Astrocyte (in vitro differentiated cells and primary cell): ENCODE results near the gene OR2T3. TPM values are rescaled to one million over a fixed set of nuclear protein-coding genes. Genes with fewer than 3 reads are reported as not detected.
"Not testable (repeated sequence)": the region's sequence is repeated elsewhere in the genome, so short reads cannot be mapped to it uniquely, and the experiment has no call there.

Source experiments
- DNase-seq: peaks from one replicate; pipeline ENCODE4 v3.0.0-alpha.2; 2010; ENCODE audit warnings: low read depth
- FAIRE-seq: peaks from 2 replicates; lab custom pipeline; 2011; peaks lifted over from hg19 to GRCh38; lab: Jason Lieb, UNC
- H2AFZ ChIP-seq: 2 replicates; pipeline ENCODE4 v1.6.0; 2012; ENCODE audit warnings: low read depth, low read length, inconsistent platforms
- H3K27ac ChIP-seq: 2 replicates; pipeline ENCODE4 v1.5.1; 2011; ENCODE audit warnings: low read depth, low read length, inconsistent platforms
- H3K27me3 ChIP-seq: 2 replicates; pipeline ENCODE4 v1.6.0; 2011; ENCODE audit warnings: low read length, inconsistent platforms; ENCODE audit not compliant: insufficient read depth
- H3K36me3 ChIP-seq: 2 replicates; pipeline ENCODE4 v1.5.1; 2011; ENCODE audit warnings: low read length, inconsistent platforms; ENCODE audit not compliant: insufficient read depth
- H3K4me1 ChIP-seq: 2 replicates; pipeline ENCODE4 v1.5.1; 2011; ENCODE audit warnings: low read length, inconsistent platforms; ENCODE audit not compliant: insufficient read depth
- H3K4me2 ChIP-seq: 2 replicates; pipeline ENCODE4 v1.6.0; 2012; ENCODE audit warnings: low read length, inconsistent platforms
- H3K4me3 ChIP-seq: 2 replicates; pipeline ENCODE4 v1.5.1; 2011; ENCODE audit warnings: low read depth, mild to moderate bottlenecking, low read length, inconsistent platforms; ENCODE audit not compliant: insufficient read depth
- H3K79me2 ChIP-seq: 2 replicates; pipeline ENCODE4 v1.6.0; 2012; ENCODE audit warnings: mild to moderate bottlenecking, low read length, inconsistent platforms; ENCODE audit not compliant: insufficient read depth
- H3K9ac ChIP-seq: 2 replicates; pipeline ENCODE4 v1.6.0; 2012; ENCODE audit warnings: mild to moderate bottlenecking, low read length, inconsistent platforms
- H3K9me3 ChIP-seq: 2 replicates; pipeline ENCODE4 v1.5.1; 2012; ENCODE audit warnings: low read depth, mild to moderate bottlenecking, low read length, inconsistent platforms; ENCODE audit not compliant: insufficient read depth
- H4K20me1 ChIP-seq: 2 replicates; pipeline ENCODE4 v1.6.0; 2012; ENCODE audit warnings: low read length, inconsistent platforms; ENCODE audit not compliant: insufficient read depth
- H3K27ac Mint-ChIP-seq: one replicate; pipeline ENCODE4 v1.8.0; 2021; ENCODE audit warnings: mild to moderate bottlenecking, mixed read lengths; ENCODE audit not compliant: unreplicated experiment
- H3K27me3 Mint-ChIP-seq: one replicate; pipeline ENCODE4 v1.8.0; 2021; ENCODE audit warnings: low read depth, mixed read lengths; ENCODE audit not compliant: unreplicated experiment
- H3K36me3 Mint-ChIP-seq: one replicate; pipeline ENCODE4 v1.8.0; 2021; ENCODE audit warnings: low read depth, mixed read lengths; ENCODE audit not compliant: unreplicated experiment
- H3K4me1 Mint-ChIP-seq: one replicate; pipeline ENCODE4 v1.8.0; 2021; ENCODE audit warnings: low read depth, mixed read lengths; ENCODE audit not compliant: unreplicated experiment
- H3K4me3 Mint-ChIP-seq: one replicate; pipeline ENCODE4 v1.8.0; 2021; ENCODE audit warnings: mild to moderate bottlenecking, moderate library complexity, mixed read lengths; ENCODE audit not compliant: unreplicated experiment
- H3K9me3 Mint-ChIP-seq: one replicate; pipeline ENCODE4 v1.8.0; 2021; ENCODE audit warnings: mild to moderate bottlenecking, mixed read lengths; ENCODE audit not compliant: unreplicated experiment
- EZH2 ChIP-seq: IDR thresholded peaks from 2 replicates; pipeline ENCODE4 v1.6.1; 2012; ENCODE audit warnings: mild to moderate bottlenecking, low read length, inconsistent platforms; ENCODE audit not compliant: insufficient read depth
- total RNA-seq: library from RNA; stranded (reverse); gene quantifications from 2 replicates; pipeline ENCODE4 v1.2.1, GENCODE V29; 2021
- TF ChIP-seq, protein P1 (sequence below): IDR thresholded peaks from 2 replicates; pipeline ENCODE4 v1.5.1; 2011; ENCODE audit warnings: low read depth, mild to moderate bottlenecking, inconsistent platforms, low read length, moderate library complexity; ENCODE audit not compliant: insufficient read depth

OR2T3 gene
- total RNA-seq, 1 donor from 2014 or later, result not detected

DNA sequence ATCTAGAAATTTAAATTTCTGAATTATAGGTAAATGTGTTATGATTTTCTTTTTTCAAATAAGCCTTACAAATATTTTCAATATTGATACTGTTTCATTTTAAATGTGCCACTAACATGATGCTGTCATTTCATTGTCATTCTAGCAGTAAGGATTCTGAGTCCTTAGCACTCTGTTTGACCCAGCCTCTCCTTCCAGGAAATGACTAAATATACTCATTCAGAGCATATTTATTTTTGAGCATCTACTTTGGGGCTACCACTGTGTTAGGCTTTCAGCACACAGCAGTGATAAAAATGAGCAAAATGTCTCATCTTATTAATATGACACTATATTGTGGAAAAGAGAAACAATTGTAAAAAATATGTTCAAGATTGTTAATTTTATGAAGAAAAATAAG lies 37.1 kb downstream of the OR2T3 start:
- not testable (repeated sequence) for H3K4me1 Mint-ChIP-seq, H3K27ac ChIP-seq, H3K79me2 ChIP-seq, H3K4me1 ChIP-seq, H3K27me3 Mint-ChIP-seq, H3K4me3 Mint-ChIP-seq, H4K20me1 ChIP-seq, H3K36me3 Mint-ChIP-seq, DNase-seq, H3K27ac Mint-ChIP-seq, H3K4me3 ChIP-seq, H3K4me2 ChIP-seq, H3K27me3 ChIP-seq, H3K9me3 Mint-ChIP-seq, FAIRE-seq, H3K36me3 ChIP-seq, H3K9ac ChIP-seq, H3K9me3 ChIP-seq, H2AFZ ChIP-seq

DNA sequence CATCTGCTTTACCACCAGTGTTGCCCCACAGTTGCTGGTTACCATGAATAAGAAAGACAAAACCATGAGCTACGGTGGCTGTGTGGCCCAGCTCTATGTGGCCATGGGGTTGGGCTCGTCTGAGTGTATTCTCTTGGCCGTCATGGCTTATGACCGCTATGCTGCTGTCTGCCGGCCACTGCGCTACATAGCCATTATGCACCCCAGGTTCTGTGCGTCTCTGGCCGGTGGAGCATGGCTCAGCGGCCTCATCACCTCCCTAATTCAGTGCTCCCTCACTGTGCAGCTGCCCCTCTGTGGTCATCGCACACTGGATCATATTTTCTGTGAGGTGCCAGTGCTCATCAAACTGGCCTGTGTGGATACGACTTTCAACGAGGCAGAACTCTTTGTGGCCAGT lies 48.7 kb downstream of the OR2T3 start:
- no peak overlapping the region for H3K27ac ChIP-seq
- H3K27me3 Mint-ChIP-seq, result no peaks in the 10 kb centered on the region
- no peak overlapping the region for H3K4me3 ChIP-seq
- H3K27ac Mint-ChIP-seq, result no peak overlapping the region
- peaks cover 9% of the 10 kb centered on the region for H3K9me3 Mint-ChIP-seq
- H3K9me3 ChIP-seq, result no peaks in the 10 kb centered on the region
- H3K27me3 ChIP-seq, result no peaks in the 10 kb centered on the region
- H3K36me3 ChIP-seq, result no peaks in the 10 kb centered on the region
- H3K9ac ChIP-seq, result no peak overlapping the region
- FAIRE-seq (no peak), DNase-seq (no peak)
- no peaks in the 10 kb centered on the region for H4K20me1 ChIP-seq
- H3K4me1 Mint-ChIP-seq, result no peaks in the 10 kb centered on the region
- no peak overlapping the region for H2AFZ ChIP-seq
- no peaks in the 10 kb centered on the region for H3K79me2 ChIP-seq
- no peaks in the 10 kb centered on the region for H3K4me1 ChIP-seq
- H3K4me2 ChIP-seq, result no peak overlapping the region
- H3K36me3 Mint-ChIP-seq, result no peaks in the 10 kb centered on the region
- TF ChIP-seq, protein P1, sequence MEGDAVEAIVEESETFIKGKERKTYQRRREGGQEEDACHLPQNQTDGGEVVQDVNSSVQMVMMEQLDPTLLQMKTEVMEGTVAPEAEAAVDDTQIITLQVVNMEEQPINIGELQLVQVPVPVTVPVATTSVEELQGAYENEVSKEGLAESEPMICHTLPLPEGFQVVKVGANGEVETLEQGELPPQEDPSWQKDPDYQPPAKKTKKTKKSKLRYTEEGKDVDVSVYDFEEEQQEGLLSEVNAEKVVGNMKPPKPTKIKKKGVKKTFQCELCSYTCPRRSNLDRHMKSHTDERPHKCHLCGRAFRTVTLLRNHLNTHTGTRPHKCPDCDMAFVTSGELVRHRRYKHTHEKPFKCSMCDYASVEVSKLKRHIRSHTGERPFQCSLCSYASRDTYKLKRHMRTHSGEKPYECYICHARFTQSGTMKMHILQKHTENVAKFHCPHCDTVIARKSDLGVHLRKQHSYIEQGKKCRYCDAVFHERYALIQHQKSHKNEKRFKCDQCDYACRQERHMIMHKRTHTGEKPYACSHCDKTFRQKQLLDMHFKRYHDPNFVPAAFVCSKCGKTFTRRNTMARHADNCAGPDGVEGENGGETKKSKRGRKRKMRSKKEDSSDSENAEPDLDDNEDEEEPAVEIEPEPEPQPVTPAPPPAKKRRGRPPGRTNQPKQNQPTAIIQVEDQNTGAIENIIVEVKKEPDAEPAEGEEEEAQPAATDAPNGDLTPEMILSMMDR, result no peak
- TF ChIP-seq EZH2, result no peak
- no peak overlapping the region for H3K4me3 Mint-ChIP-seq

Other genes starting within 250 kb of the OR2T3 start
- gene OR2M4, start 241.9 kb upstream of the OR2T3 start, total RNA-seq, result not detected in 2 replicates
- not detected in 2 replicates for gene OR2T33, start 195.4 kb upstream of the OR2T3 start, total RNA-seq
- gene OR2T12, start 169.9 kb upstream of the OR2T3 start, total RNA-seq, result not detected in 2 replicates
- gene OR2M7, start 148.8 kb upstream of the OR2T3 start, total RNA-seq, result not detected in 2 replicates
- not detected in 2 replicates for gene OR14C36, start 124.6 kb upstream of the OR2T3 start, total RNA-seq
- not detected in 2 replicates for gene OR2T4, start 111.7 kb upstream of the OR2T3 start, total RNA-seq
- gene OR2T6, start 97.6 kb upstream of the OR2T3 start, total RNA-seq, result not detected in 2 replicates
- gene OR2T1, start 70.3 kb upstream of the OR2T3 start, total RNA-seq, result not detected in 2 replicates
- gene OR2T2, start 27.7 kb upstream of the OR2T3 start, total RNA-seq, result not detected in 2 replicates
- gene OR2T5, start 15.2 kb downstream of the OR2T3 start, total RNA-seq, result not detected in 2 replicates
- not detected in 2 replicates for gene OR2G6, start 34.7 kb downstream of the OR2T3 start, total RNA-seq
- gene OR2T29, start 89.4 kb downstream of the OR2T3 start, total RNA-seq, result not detected in 2 replicates
- gene OR2T34, start 101.4 kb downstream of the OR2T3 start, total RNA-seq, result not detected in 2 replicates
- not detected in 2 replicates for gene OR2T10, start 124.3 kb downstream of the OR2T3 start, total RNA-seq
- gene OR2T11, start 161.7 kb downstream of the OR2T3 start, total RNA-seq, result not detected in 2 replicates
- gene OR2T35, start 171.9 kb downstream of the OR2T3 start, total RNA-seq, result not detected in 2 replicates
- gene OR2T27, start 182.2 kb downstream of the OR2T3 start, total RNA-seq, result not detected in 2 replicates
- gene OR14I1, start 229.4 kb downstream of the OR2T3 start, total RNA-seq, result not detected in 2 replicates